GM12878 (cell line): ENCODE results near the gene NUP210L. TPM values are rescaled to one million over a fixed set of nuclear protein-coding genes. Genes with fewer than 3 reads are reported as not detected.

Source experiments
- ATAC-seq: fragments of 200-7000 bp; cut with Tn5 transposase; 3 replicates; pipeline ENCODE4 v1.9.1; 2020; ENCODE audit warnings: mild to moderate bottlenecking, moderate library complexity
- BruUV-seq: library from RNA; stranded (reverse); fragments of 400-500 nt; replicated peaks from 2 replicates; lab custom pipeline; 2021; lab: Mats Ljungman, UMichigan
- CTCF ChIA-PET: fragments of 300-600 bp; sonication (Branson Sonifier 250); formaldehyde crosslinking; extraction: SDS; loops from one replicate; lab custom pipeline; 2021; ENCODE audit warnings: inconsistent platforms; lab: Yijun Ruan, JAX
- POLR2A ChIA-PET: fragments of 350-600 bp; formaldehyde crosslinking; extraction: SDS; loops from one replicate; lab custom pipeline; 2021; ENCODE audit warnings: inconsistent platforms; lab: Charles Lee
- RAD21 ChIA-PET: fragments of 300-600 bp; sonication (Branson Sonifier 250); formaldehyde crosslinking; loops from one replicate; lab custom pipeline; 2023; ENCODE audit warnings: antibody characterized with exemption; ENCODE audit not compliant: unreplicated experiment; lab: Charles Lee
- SMC1A ChIA-PET: fragments of 300-600 bp; sonication (Branson Sonifier 250); formaldehyde crosslinking; loops from one replicate; lab custom pipeline; 2023; ENCODE audit not compliant: unreplicated experiment, uncharacterized antibody; lab: Charles Lee
- DNase-seq: peaks from one replicate; pipeline ENCODE4 v3.0.0-alpha.2; 2011; ENCODE audit warnings: low read depth, low spot score
- FAIRE-seq: peaks from 3 replicates; lab custom pipeline; 2011; peaks lifted over from hg19 to GRCh38; lab: Jason Lieb, UNC
- H2AFZ ChIP-seq: 2 replicates; pipeline ENCODE4 v1.6.0; 2011; ENCODE audit warnings: low read depth, low read length, control low read depth; ENCODE audit not compliant: control insufficient read depth
- H3K27ac ChIP-seq: 2 replicates; pipeline ENCODE4 v1.5.1; 2011; ENCODE audit warnings: control low read depth; ENCODE audit not compliant: control insufficient read depth, insufficient read depth
- H3K27me3 ChIP-seq, 2 experiments: replicated peaks in 1 of 2; 2 replicates each; pipeline versions ENCODE4 v1.6.0 to v1.6.1; 2011; ENCODE audit warnings: low read length in 1 of 2; ENCODE audit not compliant: control insufficient read depth in 2 of 2, insufficient read depth in 2 of 2
- H3K36me3 ChIP-seq, 2 experiments: 2 replicates each; pipeline ENCODE4 v1.5.1; 2011; ENCODE audit warnings: low read length in 1 of 2; ENCODE audit not compliant: control insufficient read depth in 2 of 2, insufficient read depth in 2 of 2
- H3K4me1 ChIP-seq: 2 replicates; pipeline ENCODE4 v1.6.1; 2011; ENCODE audit warnings: mild to moderate bottlenecking, low read length, moderate library complexity, mixed read lengths; ENCODE audit not compliant: control insufficient read depth, insufficient read depth
- H3K4me2 ChIP-seq: 2 replicates; pipeline ENCODE4 v1.6.0; 2011; ENCODE audit warnings: control low read depth; ENCODE audit not compliant: control insufficient read depth, insufficient read depth
- H3K4me3 ChIP-seq: fragments of 200-600 bp; sonication (generic); 2 replicates; pipeline ENCODE4 v1.5.1; 2016
- H3K79me2 ChIP-seq: 2 replicates; pipeline ENCODE4 v1.6.0; 2011; ENCODE audit warnings: low read length; ENCODE audit not compliant: control insufficient read depth, insufficient read depth
- H3K9ac ChIP-seq: 2 replicates; pipeline ENCODE4 v1.8.0; 2011; ENCODE audit warnings: low read length, control low read depth, mixed read lengths; ENCODE audit not compliant: control insufficient read depth, insufficient read depth
- H3K9me3 ChIP-seq: replicated peaks from 3 replicates; pipeline ENCODE4 v1.5.1; 2011; ENCODE audit warnings: mild to moderate bottlenecking, low read length; ENCODE audit not compliant: control insufficient read depth, insufficient read depth
- H4K20me1 ChIP-seq: 2 replicates; pipeline ENCODE4 v1.6.0; 2011; ENCODE audit not compliant: control insufficient read depth, insufficient read depth
- ASH2L ChIP-seq: fragments of 300-600, 200-600 bp; sonication (generic); IDR thresholded peaks from 2 replicates; pipeline ENCODE4 v1.6.1; 2017; ENCODE audit warnings: low read depth, mild to moderate bottlenecking, borderline replicate concordance
- ATF7 ChIP-seq: fragments of 450-650 bp; IDR thresholded peaks from 2 replicates; pipeline ENCODE4 v1.6.1; 2016; ENCODE audit warnings: low read depth, mild to moderate bottlenecking
- EED ChIP-seq: sonication (generic); IDR thresholded peaks from 2 replicates; pipeline ENCODE4 v1.6.1; 2016; ENCODE audit warnings: antibody characterized with exemption, low read depth
- JUND ChIP-seq: IDR thresholded peaks from 2 replicates; pipeline ENCODE4 v1.6.1; 2012; ENCODE audit warnings: low read depth, mild to moderate bottlenecking, low read length, improper control_type of control experiment, moderate library complexity
- MTA3 ChIP-seq: IDR thresholded peaks from 2 replicates; pipeline ENCODE4 v1.6.1; 2012; ENCODE audit warnings: low read length, inconsistent platforms, borderline replicate concordance
- NFYA ChIP-seq: IDR thresholded peaks from 2 replicates; pipeline ENCODE4 v1.6.1; 2011; ENCODE audit warnings: low read depth, mild to moderate bottlenecking, low read length, improper control_type of control experiment, borderline replicate concordance
- PKNOX1 ChIP-seq: fragments of 450-650 bp; IDR thresholded peaks from 2 replicates; pipeline ENCODE4 v1.6.1; 2016; ENCODE audit warnings: mild to moderate bottlenecking
- SUZ12 ChIP-seq: fragments of 200-600 bp; sonication (generic); IDR thresholded peaks from one replicate; pipeline ENCODE4 v1.6.1; 2018; ENCODE audit warnings: antibody characterized with exemption, mild to moderate bottlenecking; ENCODE audit not compliant: unreplicated experiment
- YBX1 ChIP-seq: fragments of 450-650 bp; IDR thresholded peaks from 2 replicates; pipeline ENCODE4 v1.6.1; 2016; ENCODE audit warnings: antibody characterized with exemption
- ZNF622 ChIP-seq: fragments of 450-650 bp; IDR thresholded peaks from 2 replicates; pipeline ENCODE4 v1.6.1; 2017; ENCODE audit warnings: mild to moderate bottlenecking, inconsistent platforms
- WGBS: methylation state at CpG from one replicate; pipeline ENCODE4 v1.1.6; 2016; ENCODE audit warnings: low lambda C conversion rate; ENCODE audit not compliant: insufficient replicate concordance, insufficient coverage; ENCODE audit errors: missing lambda C conversion rate; 5-methylcytosine and 5-hydroxymethylcytosine counted together
- in situ Hi-C: fragments of 300-500 bp; cut with MboI; formaldehyde crosslinking; loops from 9 replicates; pipeline ENCODE4 v1.14.3; 2018; ENCODE audit warnings: mixed read lengths
- intact Hi-C: fragments of 100-400 bp; cut with micrococcal nuclease; formaldehyde crosslinking; loops from one replicate; pipeline ENCODE4 v1.14.2; 2022; ENCODE audit not compliant: unreplicated experiment
- polyA plus RNA-seq, 11 experiments: library from polyadenylated mRNA; depleted of rRNA in 4 of 11; unstranded in 6 of 11; stranded (reverse) in 5 of 11; fragments of >200 nt; fragmentation: Nextera tagmentation in 4 of 11; fragmentation: Illumina TruSeq in 1 of 11; extraction: Ambion mirVana in 4 of 11; extraction: Trizol in 1 of 11; gene quantifications; 1 replicate in 1 of 11; 2 replicates in 10 of 11; pipeline versions ENCODE4 v1.2.1 to v1.2.3, GENCODE V29; 2011 to 2016; ENCODE audit warnings: inconsistent platforms in 2 of 11, missing spikeins in 2 of 11, low read depth in 1 of 11
- total RNA-seq, 4 experiments: library from RNA; depleted of rRNA in 3 of 4; stranded (reverse); fragments of >200 nt in 3 of 4; fragmentation: Illumina TruSeq in 1 of 4; extraction: Trizol in 1 of 4; gene quantifications; 2 replicates each; pipeline versions ENCODE4 v1.2.1 to v1.2.3, GENCODE V29; 2013 to 2021

The NUP210L gene
- total and polyA plus RNA-seq, 10 of the 15 experiments (the other 5 are each of a cell fraction or from before 2014, with no cell fraction given): 0.04 to 0.08 (median 0.07) TPM; not detected in 7

GRCh38 chr1:154191990-154192461 lies 37.2 kb upstream of the NUP210L start, which contains the start of gene TPM3:
Gene TPM3 (minus strand): TSS chr1:154192100. CDS start chr1:154192018, 82 bp downstream.
- in situ Hi-C loops: no loop called here
- ChIA-PET CTCF (interaction anchor here (0.6 to 5.6 kb wide), 2 partner anchors 102 to 142 kb away, joined by 3 to 37 read pairs; no protein-coding TSS in a partner anchor), POLR2A (interaction anchor here (0.6 kb wide), 1 partner anchor 186 kb away, joined by 3 read pairs; no protein-coding TSS in a partner anchor), RAD21 (interaction anchor here (0.7 kb wide), 1 partner anchor 671 kb away, joined by 3 read pairs; no protein-coding TSS in a partner anchor), SMC1A (interaction anchor here (0.8 to 1.5 kb wide), 5 partner anchors 12 to 80 kb away, joined by 3 to 4 read pairs (median 3); partner anchors contain the start of gene UBAP2L)
- ATAC-seq (peak; percentile 52), FAIRE-seq (no peak), DNase-seq (no peak)
- Histone ChIP-seq H3K9me3 (no peaks in the 10 kb centered on the region), H3K36me3 (no peaks in the 10 kb centered on the region), H2AFZ (no peak within 1 kb of the TSS), H3K79me2 (no peaks in the 10 kb centered on the region), H3K27ac (no peak within 1 kb of the TSS), H3K4me1 (no peaks in the 10 kb centered on the region), H3K9ac (no peak within 1 kb of the TSS), H4K20me1 (no peaks in the 10 kb centered on the region), H3K27me3 (peaks cover 0 to 3% of the 10 kb centered on the region in 2 experiments; a peak in 3 of 4 replicates), H3K4me3 (no peak within 1 kb of the TSS), H3K4me2 (no peak within 1 kb of the TSS)
- no peak for TF ChIP-seq ATF7
- TF ChIP-seq NFYA: no peak
- no peak for TF ChIP-seq PKNOX1
- TF ChIP-seq SUZ12: no peak
- TF ChIP-seq MTA3: no peak
- TF ChIP-seq EED: no peak
- no peak for TF ChIP-seq YBX1
- no peak for TF ChIP-seq ASH2L
- TF ChIP-seq ZNF622: no peak
- TF ChIP-seq JUND: no peak
- BruUV-seq: no TSS peak
- intact Hi-C loops: no loop called here
- 0% methylated on average over 1 of the region's 1 CpG for WGBS
